ENCODE data around the gene C17orf67.

The C17orf67 gene

GRCh38 chr17:56808503-56808902, 25.2 kb downstream of the C17orf67 start:
- no peak for DNase-seq

GRCh38 chr17:56807723-56808122, 26.0 kb downstream of the C17orf67 start:
- DNase-seq = no peak

GRCh38 chr17:56806949-56807348, 26.8 kb downstream of the C17orf67 start:
- no peak for DNase-seq

- no peak for DNase-seq
Measured at GRCh38 chr17:56804454-56804853, 29.3 kb downstream of the C17orf67 start.

GRCh38 chr17:56803071-56803470, 30.6 kb downstream of the C17orf67 start:
- DNase-seq = no peak

- DNase-seq = no peak
Measured at GRCh38 chr17:56801459-56802178, 32.1 kb downstream of the C17orf67 start.

- DNase-seq = no peak
Measured at GRCh38 chr17:56798916-56799315, 34.8 kb downstream of the C17orf67 start.

GRCh38 chr17:56796536-56796935, 37.2 kb downstream of the C17orf67 start:
- DNase-seq = no peak

GRCh38 chr17:56795221-56795865, 38.4 kb downstream of the C17orf67 start:
- no peak for DNase-seq

GRCh38 chr17:56793957-56794356, 39.8 kb downstream of the C17orf67 start:
- DNase-seq = no peak

- DNase-seq = peak in 3 of 51 donors; percentile 3 to 12 (median 11)
Measured at GRCh38 chr17:56793531-56793930, 40.2 kb downstream of the C17orf67 start.

- no peak for DNase-seq
Measured at GRCh38 chr17:56792267-56792666, 41.5 kb downstream of the C17orf67 start.

GRCh38 chr17:56786989-56787482, 46.7 kb downstream of the C17orf67 start:
- no peak for DNase-seq

GRCh38 chr17:56785997-56786680, 47.6 kb downstream of the C17orf67 start:
- no peak for DNase-seq

- no peak for DNase-seq
Measured at GRCh38 chr17:56785405-56785804, 48.3 kb downstream of the C17orf67 start.

GRCh38 chr17:56782338-56782737, 51.4 kb downstream of the C17orf67 start:
- DNase-seq = no peak

- no peak for DNase-seq
Measured at GRCh38 chr17:56781906-56782305, 51.8 kb downstream of the C17orf67 start.

GRCh38 chr17:56779898-56780777, 53.6 kb downstream of the C17orf67 start:
- DNase-seq = peak in 50 of 51 donors; percentile 10 to 87 (median 54)

- DNase-seq = no peak
Measured at GRCh38 chr17:56779322-56779721, 54.4 kb downstream of the C17orf67 start.

GRCh38 chr17:56778898-56779297, 54.8 kb downstream of the C17orf67 start:
- no peak for DNase-seq

- DNase-seq = no peak
Measured at GRCh38 chr17:56777859-56778258, 55.9 kb downstream of the C17orf67 start.

All from hypothalamus (tissue), 51 donors.